ENCODE measurements around the gene GNPTG. TPM values are rescaled to one million over a fixed set of nuclear protein-coding genes. Genes with fewer than 3 reads are reported as not detected.

Gene GNPTG
- total RNA-seq, 1 experiment from 2014 or later = 29.4 TPM

- Histone ChIP-seq H3K14ac (ENCODE audit: insufficient read depth, low read length) (no peak overlapping the region), H3K23me2 (ENCODE audit: insufficient read length, low read depth, low read length, poor library complexity, severe bottlenecking) (no peaks in the 10 kb centered on the region), H2BK120ac (ENCODE audit: low read depth, low read length, poor library complexity, severe bottlenecking) (no peak overlapping the region), H3K4me2 (ENCODE audit: insufficient read depth, insufficient read length, low read length) (no peak overlapping the region), H2BK5ac (ENCODE audit: insufficient read length, low read length) (no peak overlapping the region), H3K9me3 (ENCODE audit: control insufficient read depth, low read depth, low read length) (no peaks in the 10 kb centered on the region), H2BK15ac (ENCODE audit: low read depth, low read length) (no peak overlapping the region), H3K79me2 (ENCODE audit: insufficient read depth, low read length) (no peaks in the 10 kb centered on the region), H4K91ac (ENCODE audit: insufficient read length, low read depth, low read length) (no peak overlapping the region), H2BK20ac (ENCODE audit: low read depth, low read length, poor library complexity, severe bottlenecking) (no peak overlapping the region), H3K56ac (ENCODE audit: insufficient read length, low read depth, low read length) (no peak overlapping the region), H3K27me3 (ENCODE audit: insufficient read depth, low read length) (no peaks in the 10 kb centered on the region), H4K5ac (ENCODE audit: insufficient read length, low read depth, low read length) (no peak overlapping the region), H2AK5ac (ENCODE audit: insufficient read length, low read length) (no peak overlapping the region), H4K20me1 (ENCODE audit: control insufficient read depth, insufficient read depth, insufficient read length) (no peaks in the 10 kb centered on the region), H3K9ac (ENCODE audit: extremely low read depth, insufficient read length, low read length) (no peak overlapping the region), H3K79me1 (ENCODE audit: insufficient read depth, low read depth, low read length, poor library complexity, severe bottlenecking) (no peaks in the 10 kb centered on the region), H3K4me1 (ENCODE audit: insufficient read depth, low read length) (no peaks in the 10 kb centered on the region), H3K18ac (ENCODE audit: insufficient read length, low read depth, low read length) (no peak overlapping the region), H4K8ac (replicated peaks; ENCODE audit: insufficient read length, low read depth, low read length) (no peak overlapping the region), H2BK12ac (ENCODE audit: insufficient read length, low read depth, low read length) (no peak overlapping the region), H2AFZ (ENCODE audit: low read length) (no peak overlapping the region), H3K4ac (ENCODE audit: low read depth, low read length) (no peak overlapping the region), H3T11ph (ENCODE audit: low read length) (no peak overlapping the region), H3K27ac (ENCODE audit: insufficient read length, low read depth, low read length) (no peak overlapping the region), H3K23ac (ENCODE audit: insufficient read length, low read depth, low read length) (no peak overlapping the region)
- Mint-ChIP-seq H3K9me3 (no peaks in the 10 kb centered on the region), H3K36me3 (ENCODE audit: insufficient read depth in 1 of 3, low read depth in 3 of 3) (no peaks in the 10 kb centered on the region), H3K27ac (no peak overlapping the region), H3K27me3 (ENCODE audit: low read depth) (peaks cover 32% of the 10 kb centered on the region), H3K4me1 (peaks cover 6 to 10% of the 10 kb centered on the region in 2 experiments), H3K4me3 (no peak overlapping the region)
- no CpG with 5 or more reads among the region's 36 CpGs for WGBS (ENCODE audit: extremely low coverage, insufficient read length, low lambda C conversion rate)
- TF ChIP-seq, protein P1, sequence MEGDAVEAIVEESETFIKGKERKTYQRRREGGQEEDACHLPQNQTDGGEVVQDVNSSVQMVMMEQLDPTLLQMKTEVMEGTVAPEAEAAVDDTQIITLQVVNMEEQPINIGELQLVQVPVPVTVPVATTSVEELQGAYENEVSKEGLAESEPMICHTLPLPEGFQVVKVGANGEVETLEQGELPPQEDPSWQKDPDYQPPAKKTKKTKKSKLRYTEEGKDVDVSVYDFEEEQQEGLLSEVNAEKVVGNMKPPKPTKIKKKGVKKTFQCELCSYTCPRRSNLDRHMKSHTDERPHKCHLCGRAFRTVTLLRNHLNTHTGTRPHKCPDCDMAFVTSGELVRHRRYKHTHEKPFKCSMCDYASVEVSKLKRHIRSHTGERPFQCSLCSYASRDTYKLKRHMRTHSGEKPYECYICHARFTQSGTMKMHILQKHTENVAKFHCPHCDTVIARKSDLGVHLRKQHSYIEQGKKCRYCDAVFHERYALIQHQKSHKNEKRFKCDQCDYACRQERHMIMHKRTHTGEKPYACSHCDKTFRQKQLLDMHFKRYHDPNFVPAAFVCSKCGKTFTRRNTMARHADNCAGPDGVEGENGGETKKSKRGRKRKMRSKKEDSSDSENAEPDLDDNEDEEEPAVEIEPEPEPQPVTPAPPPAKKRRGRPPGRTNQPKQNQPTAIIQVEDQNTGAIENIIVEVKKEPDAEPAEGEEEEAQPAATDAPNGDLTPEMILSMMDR (conservative IDR thresholded peaks at IDR 0.05) = no peak
- no peak for DNase-seq
Observed at GRCh38 chr16:1340730-1341494, 10.8 kb upstream of the GNPTG start.
